NCI-H2196 (cell line): ENCODE results near the gene RDH5.
A peak's percentile ranks its signal among the peaks of the same experiment; 100 is the strongest.

Experiments used
- DNase-seq: peaks from one replicate; lab custom pipeline; 2025; ENCODE audit not compliant: unreplicated experiment; lab: John Stamatoyannopoulos, UW

Gene RDH5

DNA sequence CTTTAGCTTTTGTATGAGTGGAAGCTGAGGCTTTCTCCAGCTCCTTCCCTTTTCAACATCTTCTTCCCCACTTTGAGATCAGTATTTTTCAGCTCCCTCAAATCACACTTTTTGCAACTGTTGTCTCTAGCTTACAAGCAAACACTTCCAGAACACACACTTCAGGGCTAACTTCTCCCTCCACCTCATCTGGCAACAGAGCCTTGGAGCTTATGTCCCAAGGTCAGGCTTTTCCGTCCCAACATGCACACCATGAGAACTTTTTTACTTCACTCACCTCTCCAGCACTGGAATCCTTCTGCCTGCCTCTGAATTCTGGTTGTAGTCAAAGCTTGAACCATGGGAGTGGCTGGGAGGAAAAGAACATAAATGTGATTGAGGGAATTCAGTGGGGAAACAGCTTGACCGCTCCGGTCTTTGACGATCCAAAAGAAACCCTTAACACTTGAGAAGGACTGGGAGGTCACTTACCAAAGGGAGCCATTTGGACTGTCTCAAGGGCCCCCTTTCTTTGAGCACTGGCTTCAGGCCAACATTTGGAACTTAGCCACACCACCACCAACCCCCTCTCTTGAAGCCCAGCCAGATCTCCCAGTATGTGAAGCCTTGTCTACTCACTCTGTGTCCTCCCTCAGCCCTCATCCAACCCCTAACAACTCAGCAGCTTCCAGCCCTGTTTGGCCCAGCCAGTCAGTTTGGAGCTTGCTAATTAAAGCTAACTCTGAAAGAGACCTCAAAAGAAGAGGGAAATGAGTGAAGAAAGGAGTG lies 8.2 kb upstream of the RDH5 start:
- no peak for DNase-seq

DNA sequence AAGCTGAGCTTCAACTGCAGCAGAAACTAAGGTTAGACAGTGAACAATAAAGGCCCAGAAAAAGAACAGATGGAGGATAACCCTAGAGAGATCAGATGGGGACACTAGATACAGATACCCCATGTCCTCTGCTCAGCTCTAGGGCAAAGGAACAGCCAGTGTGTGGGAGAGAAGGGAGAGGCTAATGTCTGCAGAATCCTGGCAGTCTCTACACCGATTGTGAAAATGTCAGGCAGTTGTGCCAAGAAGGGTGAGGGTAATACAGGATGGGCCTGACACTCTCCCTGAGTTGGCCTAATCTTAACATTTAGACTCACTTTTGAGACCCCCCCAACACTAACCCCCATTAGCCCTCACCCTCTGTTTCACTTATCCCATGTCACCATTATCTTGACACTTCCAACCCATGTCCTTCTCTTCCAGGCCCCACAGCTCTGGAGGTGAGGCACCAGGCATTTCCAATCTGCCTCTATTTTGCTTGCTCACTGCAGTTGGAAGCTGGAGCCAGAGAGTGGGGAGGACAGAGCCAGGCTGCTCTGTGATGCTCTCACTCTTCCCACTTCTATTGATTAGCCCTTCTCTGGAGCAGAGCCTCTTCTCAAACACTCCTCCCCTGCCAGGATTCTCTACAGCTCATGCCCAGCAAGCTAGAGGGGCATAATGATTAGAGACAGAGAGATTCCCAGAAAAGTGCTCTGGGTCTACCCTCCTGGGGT lies 7.3 kb upstream of the RDH5 start:
- DNase-seq: no peak

DNA sequence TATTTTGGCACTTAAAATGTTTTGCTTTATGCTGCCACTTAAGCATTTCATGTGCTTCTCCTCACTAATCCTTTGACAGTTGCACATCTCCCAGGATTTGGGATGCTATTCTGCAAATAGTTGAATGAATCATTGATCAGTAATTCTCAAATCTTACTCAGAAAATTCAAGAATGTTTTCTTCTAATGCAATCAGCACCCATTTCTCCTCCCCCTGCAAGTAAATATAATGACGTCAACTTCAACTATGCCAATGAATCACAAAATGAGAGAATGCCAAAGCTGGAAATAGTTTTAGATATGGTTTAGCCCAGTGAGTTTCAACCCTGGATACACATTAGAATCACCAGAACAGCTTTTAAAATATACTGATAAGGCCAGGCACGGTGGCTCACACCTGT lies 6.5 kb upstream of the RDH5 start:
- no peak for DNase-seq

DNA sequence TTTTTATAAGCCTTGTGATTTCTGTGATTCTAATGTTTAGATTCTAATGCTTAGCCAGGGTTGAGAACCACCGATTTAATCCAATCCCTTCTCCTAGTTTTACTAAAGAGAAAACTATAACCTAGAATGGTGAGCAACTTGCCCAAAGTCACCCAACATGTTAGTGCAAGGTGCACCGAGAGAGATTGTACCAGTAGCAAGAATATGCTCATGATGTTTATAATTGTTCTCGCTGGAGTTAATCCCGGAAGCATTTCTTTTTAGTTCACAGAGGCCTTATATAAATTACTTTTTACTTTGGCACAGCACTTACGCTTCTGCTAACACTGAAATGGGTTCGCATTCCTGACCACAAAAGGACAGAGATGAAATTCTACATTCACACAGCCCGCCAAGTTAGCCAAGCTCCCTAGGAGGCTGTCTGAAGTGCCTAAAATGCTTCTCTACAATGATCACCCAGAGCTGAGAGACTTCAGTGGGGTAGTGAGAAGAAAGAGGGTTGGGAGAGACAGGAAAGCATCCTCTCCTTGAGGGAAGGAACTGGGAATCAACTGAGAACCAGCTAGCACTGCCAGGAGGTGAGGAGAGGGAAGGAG lies 4.9 kb upstream of the RDH5 start:
- DNase-seq: no peak

DNA sequence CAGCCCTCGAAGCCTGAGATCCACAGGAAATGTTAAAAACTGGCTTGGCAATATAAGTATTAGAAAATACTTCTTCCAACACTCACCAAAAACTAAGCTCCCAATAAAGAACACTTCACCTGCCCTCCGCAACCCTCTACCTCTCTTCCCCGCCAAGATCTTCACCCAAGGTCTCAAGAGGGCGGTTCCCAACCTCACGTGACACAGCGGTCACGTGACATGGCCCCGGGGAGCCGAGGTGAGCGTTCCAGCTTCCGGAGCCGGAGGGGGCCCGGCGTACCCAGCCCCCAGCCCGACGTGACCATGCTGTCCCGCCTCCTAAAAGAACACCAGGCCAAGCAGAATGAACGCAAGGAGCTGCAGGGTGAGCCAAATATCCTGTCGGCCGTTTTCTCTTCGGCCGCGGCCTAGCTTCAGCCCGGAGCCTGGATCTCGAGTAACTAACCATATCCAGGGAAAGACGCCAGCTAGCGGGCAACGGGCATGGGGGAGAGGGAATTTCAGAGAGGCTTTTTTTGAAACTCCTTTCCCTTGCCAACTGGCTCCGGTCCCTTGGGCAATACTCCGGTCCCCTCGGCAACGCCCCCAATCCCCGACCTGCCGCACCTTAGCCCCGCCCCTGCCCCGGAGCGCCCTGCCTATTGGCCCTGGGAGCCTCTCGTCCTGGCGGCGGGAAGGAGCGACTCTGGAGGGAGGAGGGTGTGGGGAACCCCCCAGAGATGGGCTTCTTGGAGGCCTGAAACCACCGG lies 4.2 kb upstream of the RDH5 start, which contains the start of gene BLOC1S1:
BLOC1S1 (plus strand) TSS at position 214 of the 749 bp plus-strand sequence; CDS start at position 220, 6 bp downstream.
- peak; percentile 97 for DNase-seq

DNA sequence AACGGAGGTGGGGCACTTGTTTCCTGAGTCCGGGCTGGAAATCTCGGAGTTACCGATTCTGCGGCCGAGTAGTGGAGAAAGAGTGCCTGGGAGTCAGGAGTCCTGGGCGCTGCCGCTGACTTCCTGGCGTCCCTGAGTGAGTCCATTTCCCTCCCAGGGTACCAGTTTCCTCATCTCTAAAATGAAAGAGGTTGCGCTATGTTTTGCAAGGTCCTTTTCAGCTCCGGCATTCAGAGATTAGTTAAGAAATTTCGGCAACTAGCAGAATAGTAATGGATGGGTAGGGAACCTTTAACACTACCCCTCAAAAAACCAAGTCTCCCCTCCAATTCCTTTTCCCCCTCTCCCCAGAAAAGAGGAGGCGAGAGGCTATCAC lies 3.6 kb upstream of the RDH5 start:
- DNase-seq: no peak

DNA sequence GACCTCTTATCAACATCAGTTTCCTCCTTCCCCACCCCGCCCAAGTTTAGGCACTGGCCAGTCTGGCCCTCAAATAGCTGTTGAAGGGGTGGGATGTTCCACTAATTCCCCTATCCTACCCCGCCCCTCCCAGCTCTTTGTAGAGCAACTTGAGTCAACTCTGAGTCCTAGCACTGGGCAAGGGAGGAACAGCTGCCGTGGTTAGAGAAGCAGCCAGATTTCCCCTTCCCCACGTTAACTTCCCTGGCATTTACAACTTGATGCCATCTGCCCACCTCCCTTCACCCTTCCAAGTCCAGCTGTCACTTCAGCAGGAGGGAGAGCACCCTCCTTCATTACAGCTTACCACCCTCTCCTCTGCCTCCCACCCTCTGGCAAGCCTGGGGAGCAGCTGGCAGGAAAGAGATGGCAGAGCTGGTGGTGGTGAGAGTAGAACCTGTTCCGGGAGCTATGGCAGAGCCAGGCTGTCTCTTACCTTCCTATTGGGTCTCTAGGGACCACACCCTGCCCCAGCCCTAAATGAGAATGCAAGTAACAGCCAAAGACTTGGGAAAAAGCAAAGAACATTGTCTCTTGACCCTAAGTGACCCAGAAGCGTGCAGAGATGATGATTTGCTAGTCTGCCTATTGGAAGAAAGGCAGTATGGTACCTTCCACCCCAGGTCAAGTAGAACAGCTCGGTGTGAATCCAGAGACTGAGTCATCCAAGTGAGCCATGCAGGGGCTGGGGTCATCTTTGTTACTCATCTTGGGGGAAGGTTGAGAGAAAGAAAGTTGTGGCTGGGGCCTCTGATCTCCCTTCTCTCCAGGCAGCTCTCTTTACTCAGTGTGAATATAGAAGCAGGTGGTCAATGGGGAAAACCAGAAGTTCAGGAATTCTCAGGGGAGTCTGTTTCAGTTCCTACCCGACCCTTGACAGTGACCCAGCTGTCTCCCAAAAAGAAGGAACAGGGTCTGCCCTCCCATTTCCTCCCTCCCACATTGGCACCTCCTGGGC lies 2.9 kb upstream of the RDH5 start:
- DNase-seq: no peak

DNA sequence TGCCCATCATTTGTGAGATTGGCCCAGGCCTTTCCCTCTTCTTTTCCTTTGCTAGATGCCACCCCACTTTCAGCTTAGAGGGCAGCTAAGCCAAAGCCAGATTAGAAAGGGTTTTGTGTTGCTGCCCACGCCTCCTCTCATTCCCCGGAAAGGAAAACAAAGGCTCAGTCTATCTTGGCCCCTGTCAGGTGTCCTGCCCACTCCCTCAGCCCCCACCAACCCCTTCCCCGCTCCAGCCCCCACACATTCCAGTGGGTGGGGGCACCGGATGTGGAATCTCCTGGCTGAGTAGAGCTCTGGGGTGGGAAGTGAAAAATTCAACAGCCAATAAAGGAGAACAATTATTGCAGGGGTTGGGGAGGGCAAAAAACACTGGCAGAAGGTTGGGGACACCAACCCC lies 2.2 kb upstream of the RDH5 start:
- no peak for DNase-seq

DNA sequence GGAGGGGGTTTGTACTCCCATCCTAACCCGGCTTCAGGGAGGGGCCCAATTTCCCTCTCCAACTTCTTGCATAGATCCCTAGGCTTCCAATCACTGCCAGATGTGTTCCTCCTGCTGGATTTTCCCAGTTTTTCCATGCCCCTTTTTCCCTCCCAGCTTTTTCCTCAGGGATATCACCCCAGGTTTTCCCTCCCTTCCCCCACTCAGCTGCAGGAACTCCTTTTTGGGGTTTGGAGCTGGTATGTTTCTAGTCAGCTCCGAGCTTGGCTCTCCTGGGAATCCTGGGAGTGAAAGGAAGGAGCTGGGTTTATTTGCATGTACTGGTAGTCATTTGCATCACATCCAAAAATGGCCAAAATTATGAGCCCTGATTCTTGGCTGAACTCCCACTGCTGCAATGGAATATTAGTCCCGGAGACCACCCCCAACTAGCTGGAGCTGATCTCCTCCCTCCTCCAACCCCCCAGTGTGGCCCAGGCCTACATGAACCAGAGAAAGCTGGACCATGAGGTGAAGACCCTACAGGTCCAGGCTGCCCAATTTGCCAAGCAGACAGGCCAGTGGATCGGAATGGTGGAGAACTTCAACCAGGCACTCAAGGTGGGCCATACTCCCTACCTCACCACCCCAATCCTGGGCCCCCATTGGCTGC lies 1.4 kb upstream of the RDH5 start:
- DNase-seq: no peak

DNA sequence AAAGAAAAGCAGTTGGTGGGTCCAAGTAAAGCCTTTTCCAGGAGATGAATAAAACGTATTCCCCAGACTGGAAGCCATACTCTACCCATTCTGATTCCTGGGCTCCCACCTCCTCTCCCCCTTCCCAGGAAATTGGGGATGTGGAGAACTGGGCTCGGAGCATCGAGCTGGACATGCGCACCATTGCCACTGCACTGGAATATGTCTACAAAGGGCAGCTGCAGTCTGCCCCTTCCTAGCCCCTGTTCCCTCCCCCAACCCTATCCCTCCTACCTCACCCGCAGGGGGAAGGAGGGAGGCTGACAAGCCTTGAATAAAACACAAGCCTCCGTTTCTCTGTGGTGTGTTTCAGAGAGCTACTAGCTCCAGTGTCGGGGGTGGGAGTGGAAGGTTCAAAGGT lies 822 bp upstream of the RDH5 start:
- DNase-seq: no peak

DNA sequence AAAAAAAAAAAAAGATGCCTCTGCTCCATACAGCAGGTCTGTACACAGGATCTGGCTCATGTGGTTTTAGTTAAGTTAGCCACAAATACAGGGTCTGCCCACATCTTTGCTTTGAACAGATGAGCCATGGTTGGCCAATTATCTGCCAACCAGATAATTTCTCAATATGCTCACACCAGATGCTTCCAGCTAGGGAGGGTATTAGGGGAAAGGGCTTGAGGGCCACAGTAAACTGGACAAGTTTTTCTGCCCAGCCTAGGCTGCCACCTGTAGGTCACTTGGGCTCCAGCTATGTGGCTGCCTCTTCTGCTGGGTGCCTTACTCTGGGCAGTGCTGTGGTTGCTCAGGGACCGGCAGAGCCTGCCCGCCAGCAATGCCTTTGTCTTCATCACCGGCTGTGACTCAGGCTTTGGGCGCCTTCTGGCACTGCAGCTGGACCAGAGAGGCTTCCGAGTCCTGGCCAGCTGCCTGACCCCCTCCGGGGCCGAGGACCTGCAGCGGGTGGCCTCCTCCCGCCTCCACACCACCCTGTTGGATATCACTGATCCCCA lies 776 bp downstream of the RDH5 start:
- DNase-seq: peak; percentile 87

DNA sequence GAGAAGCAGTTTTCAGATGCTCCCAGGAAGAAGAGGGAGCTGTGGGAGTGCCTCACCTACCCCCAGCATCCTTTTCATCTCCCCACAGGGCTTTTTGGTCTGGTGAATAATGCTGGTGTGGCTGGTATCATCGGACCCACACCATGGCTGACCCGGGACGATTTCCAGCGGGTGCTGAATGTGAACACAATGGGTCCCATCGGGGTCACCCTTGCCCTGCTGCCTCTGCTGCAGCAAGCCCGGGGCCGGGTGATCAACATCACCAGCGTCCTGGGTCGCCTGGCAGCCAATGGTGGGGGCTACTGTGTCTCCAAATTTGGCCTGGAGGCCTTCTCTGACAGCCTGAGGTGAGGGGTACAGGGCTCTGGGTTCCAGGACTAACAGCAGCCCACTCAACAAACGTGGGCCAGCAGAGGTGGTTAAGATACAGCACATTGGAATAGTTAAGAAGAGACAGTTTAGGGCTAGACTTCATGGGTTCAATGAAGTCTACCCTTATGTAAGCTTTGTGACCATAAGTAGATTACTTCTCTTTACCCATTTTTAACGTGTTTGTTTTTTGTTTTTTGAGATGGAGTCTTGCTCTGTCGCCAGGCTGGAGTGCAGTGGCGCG lies 1.5 kb downstream of the RDH5 start:
- no peak for DNase-seq

DNA sequence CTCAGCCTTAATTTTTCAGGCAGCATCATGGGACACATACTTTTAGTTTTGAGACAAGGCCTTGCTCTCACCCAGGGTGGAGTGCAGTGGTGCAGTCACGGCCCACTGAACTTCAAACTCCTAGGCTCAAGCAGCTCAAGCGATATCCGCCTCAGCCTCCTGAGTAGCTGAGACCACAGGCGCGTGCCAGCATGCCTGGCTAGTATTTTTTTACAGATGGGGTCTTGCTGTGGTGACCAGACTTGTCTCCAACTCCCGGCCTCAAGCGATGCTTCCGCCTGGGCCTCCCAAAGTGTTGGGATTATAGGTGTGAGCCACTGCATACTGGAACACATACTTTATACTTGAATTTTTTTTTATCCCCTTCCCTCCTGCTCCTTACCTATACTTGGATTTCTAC lies 2.8 kb downstream of the RDH5 start:
- no peak for DNase-seq

DNA sequence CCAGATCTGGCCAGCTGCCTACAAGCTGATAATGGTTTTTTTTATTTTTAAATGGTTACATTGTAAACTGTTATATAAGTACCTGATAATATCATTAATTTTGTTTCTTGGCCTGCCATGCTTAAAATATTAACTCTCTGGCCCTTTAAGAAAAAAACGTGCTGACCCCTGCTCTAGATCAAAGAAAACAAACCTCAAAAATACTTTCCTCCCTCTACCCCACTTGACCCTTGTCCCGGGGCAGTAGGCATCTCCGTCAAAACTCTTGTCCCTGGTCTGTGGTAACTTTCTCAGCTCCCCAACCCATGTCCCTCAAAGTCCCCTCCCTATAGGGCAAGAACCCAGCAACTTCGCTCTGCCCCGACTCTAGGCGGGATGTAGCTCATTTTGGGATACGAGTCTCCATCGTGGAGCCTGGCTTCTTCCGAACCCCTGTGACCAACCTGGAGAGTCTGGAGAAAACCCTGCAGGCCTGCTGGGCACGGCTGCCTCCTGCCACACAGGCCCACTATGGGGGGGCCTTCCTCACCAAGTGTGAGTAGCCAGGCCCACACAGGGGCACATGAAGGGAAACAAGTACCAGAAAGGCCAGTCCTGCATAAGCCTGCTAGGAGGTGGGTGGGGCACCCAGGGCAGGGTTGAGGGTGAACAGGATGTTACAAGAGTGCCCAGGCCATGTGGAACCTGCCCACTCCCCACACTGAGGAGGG lies 3.5 kb downstream of the RDH5 start:
- no peak for DNase-seq

DNA sequence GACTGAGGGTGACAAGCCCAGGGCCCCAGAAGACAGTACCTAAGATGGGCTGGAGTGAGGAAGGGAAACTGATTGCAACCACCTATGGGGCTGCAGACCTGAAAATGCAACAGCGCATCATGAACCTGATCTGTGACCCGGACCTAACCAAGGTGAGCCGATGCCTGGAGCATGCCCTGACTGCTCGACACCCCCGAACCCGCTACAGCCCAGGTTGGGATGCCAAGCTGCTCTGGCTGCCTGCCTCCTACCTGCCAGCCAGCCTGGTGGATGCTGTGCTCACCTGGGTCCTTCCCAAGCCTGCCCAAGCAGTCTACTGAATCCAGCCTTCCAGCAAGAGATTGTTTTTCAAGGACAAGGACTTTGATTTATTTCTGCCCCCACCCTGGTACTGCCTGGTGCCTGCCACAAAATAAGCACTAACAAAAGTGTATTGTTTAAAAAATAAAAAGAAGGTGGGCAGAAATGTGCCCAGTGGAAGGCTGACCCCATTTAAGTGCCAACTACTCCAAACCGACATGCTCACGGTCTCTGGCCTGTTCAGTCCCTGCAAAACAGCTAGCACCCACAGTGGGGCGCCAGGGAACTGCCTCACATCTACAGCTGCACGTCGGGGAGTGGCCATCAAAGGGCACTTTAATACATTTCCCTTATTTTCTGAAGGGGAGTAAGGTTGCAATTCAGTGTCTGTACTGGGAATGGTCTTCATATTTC lies 4.2 kb downstream of the RDH5 start:
- DNase-seq: peak; percentile 69

DNA sequence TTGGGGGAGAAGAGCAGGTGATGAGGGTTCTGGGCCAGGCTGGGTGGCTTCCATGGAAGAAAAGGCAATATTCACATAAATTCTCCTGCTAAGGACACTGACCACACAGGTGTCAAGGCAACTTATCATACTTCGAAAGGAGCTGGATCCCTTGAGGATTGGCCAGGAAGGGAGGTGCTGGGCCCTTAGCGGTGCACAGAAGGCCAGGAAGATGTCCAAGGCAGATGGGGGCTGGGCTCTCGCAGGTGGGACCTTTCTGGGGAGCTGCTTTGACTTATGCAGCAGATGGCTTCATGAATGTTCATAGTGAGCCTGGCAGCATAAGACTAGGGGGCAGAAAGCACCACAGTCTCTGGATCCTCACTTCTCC lies 4.7 kb downstream of the RDH5 start:
- DNase-seq: no peak

DNA sequence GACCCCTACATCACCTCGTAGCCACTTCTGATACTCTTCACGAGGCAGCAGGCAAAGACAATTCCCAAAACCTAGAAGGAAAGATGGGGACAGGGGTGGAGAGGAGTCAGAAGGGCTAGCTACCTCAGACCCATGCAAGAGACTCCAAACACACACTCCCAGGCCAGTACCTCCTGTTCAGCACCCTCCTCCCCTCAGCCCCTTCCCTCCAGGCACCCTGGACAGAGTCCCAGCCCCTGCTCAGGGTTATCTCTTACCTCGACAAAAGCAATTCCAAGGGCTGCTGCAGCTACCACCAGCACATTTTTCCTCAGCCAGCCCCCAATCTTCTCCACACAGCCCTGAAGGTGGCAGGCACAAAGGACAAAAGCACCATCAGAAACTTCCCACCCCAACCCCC lies 5.4 kb downstream of the RDH5 start:
- DNase-seq: no peak

DNA sequence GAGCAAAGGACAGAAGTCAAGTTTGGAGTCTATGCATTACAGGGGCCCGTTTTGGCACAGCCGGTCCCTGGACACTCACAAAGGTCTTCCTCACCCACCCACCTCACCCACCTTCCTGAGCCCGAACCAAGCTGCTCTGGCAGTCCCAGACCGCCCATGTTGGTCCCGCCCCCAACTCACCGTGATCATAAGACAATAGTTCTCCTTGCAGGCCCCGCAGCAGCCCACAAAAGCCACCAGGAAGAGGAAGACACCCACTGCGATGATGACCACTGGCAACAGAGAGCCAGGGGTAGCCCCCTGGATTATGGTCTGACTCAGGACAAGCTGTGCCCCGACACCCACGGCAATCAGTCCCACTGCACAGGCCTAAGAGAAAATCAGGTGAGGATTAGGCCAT lies 6.8 kb downstream of the RDH5 start:
- DNase-seq: no peak
